ENCODE results near the gene ZDHHC11B. TPM values are rescaled to one million over a fixed set of nuclear protein-coding genes. Genes with fewer than 3 reads are reported as not detected.
"Not testable (repeated sequence)": the region's sequence is repeated elsewhere in the genome, so short reads cannot be mapped to it uniquely, and the experiment has no call there.

The ZDHHC11B gene
- total RNA-seq, 1 experiment from 2014 or later: 0.40 TPM

GRCh38 chr5:776862-777711 lies 7.4 kb downstream of the ZDHHC11B start:
- H2AFZ ChIP-seq (ENCODE audit: low read length): no peak overlapping the region
- CTCF ChIA-PET: no interaction called here
- H4K20me1 ChIP-seq (ENCODE audit: low read length): no peaks in the 10 kb centered on the region
- no peaks in the 10 kb centered on the region for H3K9me3 ChIP-seq (ENCODE audit: low read length)
- no peaks in the 10 kb centered on the region for H3K9me2 ChIP-seq (replicated peaks; ENCODE audit: low read length)
- H3K27ac ChIP-seq (ENCODE audit: low read length): no peak overlapping the region
- intact Hi-C loops (cut with micrococcal nuclease): no loop called here
- POLR2A ChIA-PET (ENCODE audit: unreplicated experiment): no interaction called here
- H3K79me2 ChIP-seq (ENCODE audit: low read length): no peaks in the 10 kb centered on the region
- no peaks in the 10 kb centered on the region for H3K27me3 ChIP-seq (ENCODE audit: low read length)
- H3K36me3 ChIP-seq (ENCODE audit: low read depth, low read length): no peaks in the 10 kb centered on the region
- DNase-seq (no peak), ATAC-seq (no peak)
- H3K9ac ChIP-seq (ENCODE audit: low read length): no peak overlapping the region
- no peaks in the 10 kb centered on the region for H3F3A ChIP-seq (ENCODE audit: low read length, unreplicated experiment)
- TF ChIP-seq CTCF (conservative IDR thresholded peaks at IDR 0.05; ENCODE audit: low read depth, low read length) (no peak), EZH2phosphoT487 (IDR thresholded peaks at IDR 0.05; ENCODE audit: borderline replicate concordance, low read length) (no peak), EZH2 (IDR thresholded peaks at IDR 0.05; ENCODE audit: low read length, unreplicated experiment) (no peak)
- no TSS peak for BruUV-seq (replicated peaks)
- no peaks in the 10 kb centered on the region for H3K4me1 ChIP-seq (ENCODE audit: insufficient read depth, low read length)
- H3K4me2 ChIP-seq (ENCODE audit: low read length): no peak overlapping the region
- no peak overlapping the region for H3K4me3 ChIP-seq (ENCODE audit: low read length)

GRCh38 chr5:775961-776861 lies 8.3 kb downstream of the ZDHHC11B start:
- BruUV-seq (replicated peaks): no TSS peak
- no peaks in the 10 kb centered on the region for H4K20me1 ChIP-seq (ENCODE audit: low read length)

GRCh38 chr5:775595-775960 lies 9.0 kb downstream of the ZDHHC11B start:
- H3K9ac ChIP-seq (ENCODE audit: low read length); CTCF ChIA-PET; H3K9me2 ChIP-seq (replicated peaks; ENCODE audit: low read length); H3K79me2 ChIP-seq (ENCODE audit: low read length); H3K27ac ChIP-seq (ENCODE audit: low read length); H3K9me3 ChIP-seq (ENCODE audit: low read length); H3K4me1 ChIP-seq (ENCODE audit: insufficient read depth, low read length); intact Hi-C loops (cut with micrococcal nuclease); DNase-seq; H4K20me1 ChIP-seq (ENCODE audit: low read length); H3K36me3 ChIP-seq (ENCODE audit: low read depth, low read length); H3F3A ChIP-seq (ENCODE audit: low read length, unreplicated experiment); H3K27me3 ChIP-seq (ENCODE audit: low read length); ATAC-seq; POLR2A ChIA-PET (ENCODE audit: unreplicated experiment); BruUV-seq (replicated peaks); H2AFZ ChIP-seq (ENCODE audit: low read length); H3K4me3 ChIP-seq (ENCODE audit: low read length); H3K4me2 ChIP-seq (ENCODE audit: low read length): not testable (repeated sequence)

More at GRCh38 chr5:775961-776861, 8.3 kb downstream of the ZDHHC11B start:
- no peaks in the 10 kb centered on the region for H3K36me3 ChIP-seq (ENCODE audit: low read depth, low read length)
- no peaks in the 10 kb centered on the region for H3K79me2 ChIP-seq (ENCODE audit: low read length)
- no peak overlapping the region for H2AFZ ChIP-seq (ENCODE audit: low read length)
- H3K4me3 ChIP-seq (ENCODE audit: low read length): no peak overlapping the region
- H3F3A ChIP-seq (ENCODE audit: low read length, unreplicated experiment): no peaks in the 10 kb centered on the region
- no peaks in the 10 kb centered on the region for H3K27me3 ChIP-seq (ENCODE audit: low read length)
- TF ChIP-seq CTCF (conservative IDR thresholded peaks at IDR 0.05; ENCODE audit: low read depth, low read length): no peak
- TF ChIP-seq EZH2phosphoT487 (IDR thresholded peaks at IDR 0.05; ENCODE audit: borderline replicate concordance, low read length): no peak
- no peak for TF ChIP-seq EZH2 (IDR thresholded peaks at IDR 0.05; ENCODE audit: low read length, unreplicated experiment)
- H3K4me2 ChIP-seq (ENCODE audit: low read length): no peak overlapping the region
- H3K4me1 ChIP-seq (ENCODE audit: insufficient read depth, low read length): no peaks in the 10 kb centered on the region
- no peaks in the 10 kb centered on the region for H3K9me3 ChIP-seq (ENCODE audit: low read length)
- no peak overlapping the region for H3K9ac ChIP-seq (ENCODE audit: low read length)
- POLR2A ChIA-PET (ENCODE audit: unreplicated experiment): no interaction called here
- CTCF ChIA-PET: no interaction called here
- no peak overlapping the region for H3K27ac ChIP-seq (ENCODE audit: low read length)
- DNase-seq: no peak
- ATAC-seq: no peak
- no peaks in the 10 kb centered on the region for H3K9me2 ChIP-seq (replicated peaks; ENCODE audit: low read length)
- intact Hi-C loops (cut with micrococcal nuclease): no loop called here

- H3K27me3 ChIP-seq (ENCODE audit: low read length); ATAC-seq: not testable (repeated sequence)
Observed at GRCh38 chr5:774854-775505, 9.5 kb downstream of the ZDHHC11B start.

More at GRCh38 chr5:774854-775505, 9.5 kb downstream of the ZDHHC11B start:
- H3F3A ChIP-seq (ENCODE audit: low read length, unreplicated experiment); H3K9me3 ChIP-seq (ENCODE audit: low read length); H2AFZ ChIP-seq (ENCODE audit: low read length); H3K36me3 ChIP-seq (ENCODE audit: low read depth, low read length); H3K4me1 ChIP-seq (ENCODE audit: insufficient read depth, low read length); H3K4me2 ChIP-seq (ENCODE audit: low read length); BruUV-seq (replicated peaks); POLR2A ChIA-PET (ENCODE audit: unreplicated experiment); CTCF ChIA-PET; H3K9ac ChIP-seq (ENCODE audit: low read length); DNase-seq; H3K79me2 ChIP-seq (ENCODE audit: low read length); intact Hi-C loops (cut with micrococcal nuclease); H3K4me3 ChIP-seq (ENCODE audit: low read length); H3K9me2 ChIP-seq (replicated peaks; ENCODE audit: low read length); H3K27ac ChIP-seq (ENCODE audit: low read length); H4K20me1 ChIP-seq (ENCODE audit: low read length): not testable (repeated sequence)
